ENCODE measurements around the gene PGR.

GRCh38 chr11:101169944-101170343 is 40.3 kb upstream of the PGR start:
- no peak for TF ChIP-seq POLR2AphosphoS5 (IDR thresholded peaks at IDR 0.05; ENCODE audit: borderline replicate concordance, low read depth, low read length)
- TF ChIP-seq EZH2 (IDR thresholded peaks at IDR 0.05), result no peak
- TF ChIP-seq FOXP2 (optimal IDR thresholded peaks at IDR 0.05; ENCODE audit: control extremely low read depth, extremely low read length, insufficient read depth), result no peak
